ENCODE data around the gene PPP3R1.
"Not testable (repeated sequence)": the region's sequence is repeated elsewhere in the genome, so short reads cannot be mapped to it uniquely, and the experiment has no call there.

PPP3R1 gene

GRCh38 chr2:68187329-68187728 lies 65.0 kb downstream of the PPP3R1 start:
- no peak for DNase-seq (ENCODE audit: low spot score)

GRCh38 chr2:68185541-68186164 lies 66.7 kb downstream of the PPP3R1 start:
- no peak for DNase-seq (ENCODE audit: low spot score)

GRCh38 chr2:68182902-68183301 lies 69.4 kb downstream of the PPP3R1 start:
- DNase-seq (ENCODE audit: low spot score): no peak

DNA sequence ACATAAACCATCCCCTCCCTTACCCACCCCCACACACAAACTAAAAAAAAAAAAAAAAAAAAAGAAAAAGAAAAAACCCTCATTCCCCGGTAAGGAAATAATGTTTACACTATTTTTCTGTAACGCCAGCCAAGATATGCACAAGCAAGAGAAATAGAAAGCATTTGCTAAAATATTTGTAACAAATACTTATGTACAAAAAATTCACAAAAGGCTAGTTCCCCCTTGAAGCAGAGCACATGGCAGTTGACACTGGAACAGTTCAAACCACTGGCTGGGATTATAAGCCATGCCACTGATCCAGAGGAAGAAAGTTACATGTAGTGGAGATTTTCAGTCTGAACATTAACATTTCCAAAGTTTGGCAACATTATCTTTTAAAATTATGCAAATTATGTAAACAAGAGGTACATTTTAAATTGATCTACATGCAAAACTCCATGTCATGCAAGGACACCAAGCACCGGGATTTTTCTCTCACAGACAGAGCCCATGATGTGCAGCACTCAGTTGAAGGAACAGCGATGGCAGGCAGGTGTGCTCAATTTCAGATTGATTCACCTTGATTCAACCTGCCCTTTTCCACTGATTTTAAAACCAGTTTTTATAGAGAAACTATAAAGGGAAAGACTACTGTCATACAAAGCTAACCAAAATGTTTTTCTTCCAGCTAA lies 73.2 kb downstream of the PPP3R1 start:
- DNase-seq (ENCODE audit: low spot score): no peak

GRCh38 chr2:68178432-68178831 lies 73.9 kb downstream of the PPP3R1 start:
- DNase-seq (ENCODE audit: low spot score): no peak

GRCh38 chr2:68177541-68177940 lies 74.8 kb downstream of the PPP3R1 start:
- DNase-seq (ENCODE audit: low spot score): no peak

GRCh38 chr2:68176657-68177056 lies 75.7 kb downstream of the PPP3R1 start:
- DNase-seq (ENCODE audit: low spot score): no peak

GRCh38 chr2:68175210-68175609 lies 77.1 kb downstream of the PPP3R1 start:
- DNase-seq (ENCODE audit: low spot score): not testable (repeated sequence)

DNA sequence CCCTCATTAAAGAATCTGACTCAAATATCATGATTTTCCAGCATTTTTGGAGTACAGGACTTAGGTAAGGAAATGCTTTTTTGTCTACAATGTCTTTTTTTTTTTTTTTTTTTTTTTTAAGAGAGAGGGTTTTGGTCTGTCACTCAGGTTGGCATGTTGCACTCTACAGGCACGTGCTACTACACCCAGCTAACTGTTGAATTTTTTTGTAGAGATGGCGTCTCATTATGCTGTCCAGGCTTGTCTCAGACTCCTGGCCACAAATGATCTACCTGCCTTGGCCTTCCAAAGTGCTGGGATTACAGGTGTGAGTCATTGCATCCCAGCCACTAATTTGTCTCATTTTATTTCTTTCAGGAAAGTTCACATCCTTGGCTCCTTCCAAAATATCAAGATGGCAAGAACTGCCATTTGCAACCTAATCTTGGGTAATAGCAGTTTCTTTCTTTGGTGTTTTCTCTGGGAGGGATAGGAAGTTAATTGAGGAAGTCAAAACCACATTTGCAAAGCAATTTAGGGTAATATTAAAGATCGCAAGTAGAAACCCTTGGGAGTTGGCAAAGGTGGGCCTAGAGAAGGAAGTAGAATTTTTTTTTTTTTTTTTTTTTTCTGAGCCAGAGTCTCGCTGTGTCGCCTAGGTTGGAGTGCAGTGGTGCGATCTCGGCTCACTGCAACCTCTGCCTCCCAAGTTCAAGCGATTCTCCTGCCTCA lies 79.2 kb downstream of the PPP3R1 start:
- DNase-seq (ENCODE audit: low spot score): no peak

GRCh38 chr2:68172521-68172920 lies 79.8 kb downstream of the PPP3R1 start:
- no peak for DNase-seq (ENCODE audit: low spot score)

DNA sequence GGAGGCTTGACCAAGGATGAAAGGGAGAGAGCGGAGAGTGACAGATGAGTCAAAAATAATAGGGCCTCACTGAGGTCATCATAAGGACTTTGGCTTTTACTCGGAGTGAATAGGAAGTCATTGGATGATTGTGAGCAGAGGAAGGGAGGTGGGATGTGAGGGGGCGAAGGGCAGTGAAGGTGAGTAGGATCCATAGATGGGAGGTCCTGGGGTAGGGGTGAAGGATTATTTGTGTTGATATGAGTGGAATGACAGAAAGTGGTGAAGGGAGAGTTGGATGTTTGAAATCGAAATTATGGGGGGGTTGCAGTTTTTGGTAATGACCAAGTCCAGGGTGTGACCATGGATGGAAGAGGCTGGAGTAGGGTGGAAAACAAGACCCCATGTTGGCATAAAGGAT lies 80.6 kb downstream of the PPP3R1 start:
- DNase-seq (ENCODE audit: low spot score): no peak

DNA sequence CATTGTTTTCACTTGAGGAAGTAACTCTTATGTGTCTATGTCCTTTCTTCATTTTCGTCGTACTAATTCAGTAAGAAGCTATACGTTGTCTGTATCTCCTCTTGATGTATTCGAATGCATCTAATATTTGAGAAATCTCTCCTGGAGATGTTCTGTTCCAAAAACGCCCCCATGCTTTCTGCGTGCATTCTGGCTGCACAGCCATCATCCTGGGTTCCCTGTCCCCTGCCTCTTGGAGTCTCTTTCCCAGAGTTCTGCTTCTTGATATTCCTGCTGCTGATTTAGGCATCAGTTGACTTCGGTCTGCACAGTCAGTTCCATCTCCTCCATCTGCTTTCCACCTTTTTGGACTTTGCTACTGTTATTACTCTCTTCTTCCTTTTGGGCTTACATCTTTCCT lies 81.2 kb downstream of the PPP3R1 start:
- no peak for DNase-seq (ENCODE audit: low spot score)

DNA sequence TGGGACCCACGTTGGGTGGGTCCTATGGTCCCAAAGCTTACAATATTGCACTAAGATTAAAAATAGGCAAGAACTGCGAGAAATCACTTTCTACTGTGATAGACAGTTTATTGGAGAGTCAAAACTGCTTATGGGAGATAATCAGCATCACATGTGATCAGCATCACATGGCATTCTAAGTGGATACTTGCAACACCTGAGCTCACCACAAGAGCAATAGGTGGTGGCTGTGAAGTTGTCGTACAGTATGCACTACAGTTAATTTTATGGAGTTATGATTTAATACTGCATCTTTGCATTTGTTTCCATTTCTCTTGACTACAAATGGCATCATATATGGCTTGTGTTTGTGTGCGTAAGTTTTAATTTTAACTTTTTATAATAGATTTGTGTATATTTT lies 83.0 kb downstream of the PPP3R1 start:
- no peak for DNase-seq (ENCODE audit: low spot score)

DNA sequence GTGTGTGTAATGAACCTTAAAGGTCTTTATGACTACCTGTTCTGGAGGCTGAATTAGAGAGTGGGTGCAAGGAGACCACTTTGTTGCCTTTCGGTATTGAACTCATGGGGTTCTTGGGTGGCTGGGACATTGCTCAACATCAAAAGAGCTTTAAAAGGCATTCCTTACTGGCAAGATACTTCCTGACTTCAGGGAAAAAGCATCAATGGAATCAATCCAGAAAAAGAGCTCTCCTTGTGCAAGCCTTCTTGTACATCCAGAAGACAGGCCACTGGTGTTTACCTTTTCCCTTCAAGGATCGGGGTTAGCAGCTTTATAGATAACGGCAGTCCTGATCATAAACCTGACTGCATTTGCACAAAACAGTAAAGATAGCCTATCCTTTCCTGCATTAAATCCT lies 85.1 kb downstream of the PPP3R1 start:
- no peak for DNase-seq (ENCODE audit: low spot score)

GRCh38 chr2:68163641-68164040 lies 88.7 kb downstream of the PPP3R1 start:
- no peak for DNase-seq (ENCODE audit: low spot score)

- DNase-seq (ENCODE audit: low spot score): no peak
Measured at GRCh38 chr2:68158134-68158447, 94.2 kb downstream of the PPP3R1 start.

DNA sequence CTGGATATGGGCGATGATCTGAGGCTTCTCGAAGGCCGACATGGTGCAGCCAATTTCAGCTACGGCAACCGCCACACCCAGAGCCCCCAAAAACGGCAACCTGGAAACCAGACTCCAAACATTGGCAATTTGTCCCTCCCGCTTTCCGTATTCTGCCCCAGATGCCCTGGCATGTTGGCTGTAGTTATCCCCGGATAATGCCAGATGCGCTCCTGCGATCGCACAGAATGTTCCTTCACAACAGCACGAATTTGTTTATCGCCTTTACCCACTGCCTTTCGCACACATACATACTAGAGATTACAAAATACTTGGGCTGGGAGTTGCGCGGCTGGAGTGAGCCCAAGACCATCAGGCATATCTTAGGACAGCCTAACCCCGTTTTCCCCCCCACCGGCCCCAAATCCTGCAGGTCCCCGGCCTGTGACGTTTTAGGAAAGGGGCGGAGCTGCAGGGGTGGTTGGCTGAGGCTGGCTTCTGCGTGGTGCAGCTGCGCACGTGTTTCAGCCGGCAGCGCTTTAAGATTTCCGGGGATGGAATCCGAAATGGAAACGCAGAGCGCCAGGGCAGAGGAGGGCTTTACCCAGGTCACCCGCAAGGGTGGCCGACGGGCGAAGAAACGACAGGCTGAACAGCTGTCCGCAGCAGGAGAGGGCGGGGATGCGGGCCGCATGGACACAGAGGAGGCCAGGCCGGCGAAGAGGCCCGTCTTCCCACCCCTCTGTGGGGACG lies 94.8 kb downstream of the PPP3R1 start, which contains the start of gene PNO1:
Gene PNO1 (plus strand): TSS at position 487 of the 732 bp plus-strand sequence. CDS start 47 bp downstream, at position 534.
- peak; percentile 96 for DNase-seq (ENCODE audit: low spot score)

DNA sequence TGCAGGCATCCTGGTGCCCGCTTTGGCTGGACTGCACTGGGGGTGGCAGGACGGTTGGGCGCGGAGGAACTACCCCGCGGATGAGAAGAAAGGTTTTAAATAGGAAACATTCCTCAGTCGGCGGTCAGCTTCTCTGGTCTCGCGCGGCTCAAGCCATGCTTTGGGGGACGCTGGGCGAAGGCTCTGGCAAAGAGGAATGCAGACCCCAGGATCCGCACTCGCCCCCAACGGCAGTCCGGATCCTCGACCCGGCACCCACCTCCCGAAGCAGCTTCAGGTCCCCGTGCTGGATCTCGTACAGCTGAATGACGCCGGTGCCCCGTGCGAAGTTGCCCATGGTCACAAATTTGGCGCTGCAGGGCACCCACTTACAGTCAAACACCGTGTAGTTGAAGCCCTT lies 95.3 kb downstream of the PPP3R1 start:
- DNase-seq (ENCODE audit: low spot score): no peak

- no peak for DNase-seq (ENCODE audit: low spot score)
Measured at GRCh38 chr2:68156419-68156818, 95.9 kb downstream of the PPP3R1 start.

- DNase-seq (ENCODE audit: low spot score): no peak
Measured at GRCh38 chr2:68155618-68156017, 96.7 kb downstream of the PPP3R1 start.

DNA sequence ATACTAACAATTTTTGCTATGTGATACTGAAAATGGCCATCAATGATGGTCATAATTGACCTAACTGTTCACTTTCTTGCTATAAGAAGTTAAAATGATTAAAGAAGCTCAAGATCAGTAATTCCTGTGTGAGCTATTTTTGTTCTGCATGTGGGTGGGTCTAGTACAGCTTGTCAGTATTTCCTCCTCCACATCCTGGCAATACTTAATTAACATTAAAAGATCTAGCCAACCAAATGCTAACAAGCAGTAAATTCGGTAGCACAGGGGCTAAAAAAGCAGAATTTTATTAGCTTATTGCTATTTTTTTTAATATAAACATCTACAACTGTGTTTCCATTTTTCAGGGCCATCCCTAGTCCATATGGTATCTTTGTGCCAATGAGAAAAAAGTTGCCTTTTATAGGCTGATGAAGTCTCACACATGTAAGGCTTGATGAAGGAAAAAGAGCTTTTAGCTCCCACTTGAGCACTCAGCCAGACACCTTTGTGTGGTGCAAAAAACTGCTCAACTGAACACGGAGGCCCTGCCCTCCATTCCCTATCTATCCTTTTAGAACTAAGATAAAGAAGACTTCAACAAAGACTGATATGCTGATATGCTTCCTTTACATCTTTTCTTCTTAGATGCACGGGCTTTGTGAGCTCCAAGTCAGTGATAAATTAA lies 99.5 kb downstream of the PPP3R1 start:
- DNase-seq (ENCODE audit: low spot score): no peak

- no peak for DNase-seq (ENCODE audit: low spot score)
Measured at GRCh38 chr2:68151037-68151436, 101.3 kb downstream of the PPP3R1 start.

All from left forelimb (tissue), 1 donor.